ENCODE data around the gene UGDH.

The UGDH gene

DNA sequence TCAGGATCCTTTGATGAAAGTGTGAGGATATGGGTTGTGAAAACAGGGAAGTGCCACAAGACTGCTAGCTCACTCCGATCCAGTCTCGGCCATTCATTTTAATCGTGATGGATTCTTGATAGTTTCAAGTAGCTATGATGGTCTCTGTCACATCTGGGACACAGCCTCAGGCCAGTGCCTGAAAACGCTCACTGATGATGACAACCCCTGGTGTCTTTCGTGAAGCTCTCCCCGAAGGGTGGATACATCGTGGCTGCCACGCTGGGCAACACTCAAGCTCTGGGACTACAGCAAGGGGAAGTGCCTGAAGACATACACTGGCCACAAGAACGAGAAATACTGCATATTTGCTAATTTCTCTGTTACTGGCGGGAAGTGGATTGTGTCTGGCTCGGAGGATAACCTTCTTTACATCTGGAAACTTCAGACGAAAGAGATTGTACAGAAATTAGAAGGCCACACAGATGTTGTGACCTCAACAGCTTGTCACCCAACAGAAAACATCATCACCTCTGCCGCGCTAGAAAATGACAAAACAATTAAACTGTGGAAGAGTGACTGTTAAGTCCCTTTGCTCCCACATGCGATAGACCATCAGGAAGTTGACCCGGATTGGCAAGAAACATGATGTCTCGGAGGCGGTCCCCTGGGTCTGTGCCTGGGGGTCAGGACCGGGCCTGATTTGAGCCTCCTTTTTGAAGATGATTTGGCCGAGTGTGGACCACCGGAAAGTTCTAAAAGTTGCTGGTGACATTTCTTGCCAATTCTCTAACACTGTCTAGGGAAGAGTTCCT is 46.1 kb downstream of the UGDH start:
- TF ChIP-seq, protein P1, sequence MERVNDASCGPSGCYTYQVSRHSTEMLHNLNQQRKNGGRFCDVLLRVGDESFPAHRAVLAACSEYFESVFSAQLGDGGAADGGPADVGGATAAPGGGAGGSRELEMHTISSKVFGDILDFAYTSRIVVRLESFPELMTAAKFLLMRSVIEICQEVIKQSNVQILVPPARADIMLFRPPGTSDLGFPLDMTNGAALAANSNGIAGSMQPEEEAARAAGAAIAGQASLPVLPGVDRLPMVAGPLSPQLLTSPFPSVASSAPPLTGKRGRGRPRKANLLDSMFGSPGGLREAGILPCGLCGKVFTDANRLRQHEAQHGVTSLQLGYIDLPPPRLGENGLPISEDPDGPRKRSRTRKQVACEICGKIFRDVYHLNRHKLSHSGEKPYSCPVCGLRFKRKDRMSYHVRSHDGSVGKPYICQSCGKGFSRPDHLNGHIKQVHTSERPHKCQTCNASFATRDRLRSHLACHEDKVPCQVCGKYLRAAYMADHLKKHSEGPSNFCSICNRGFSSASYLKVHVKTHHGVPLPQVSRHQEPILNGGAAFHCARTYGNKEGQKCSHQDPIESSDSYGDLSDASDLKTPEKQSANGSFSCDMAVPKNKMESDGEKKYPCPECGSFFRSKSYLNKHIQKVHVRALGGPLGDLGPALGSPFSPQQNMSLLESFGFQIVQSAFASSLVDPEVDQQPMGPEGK (CRISPR knock-in tag; IDR thresholded peaks at IDR 0.05; ENCODE audit: borderline replicate concordance) = no peak
- peak; percentile 66; the same call in 1 of the 2 replicates for TF ChIP-seq ZNF70 (CRISPR knock-in tag; IDR thresholded peaks at IDR 0.05)
- TF ChIP-seq ARNTL (CRISPR knock-in tag; IDR thresholded peaks at IDR 0.05; ENCODE audit: borderline replicate concordance, low read depth) = no peak
- ATAC-seq = no peak

DNA sequence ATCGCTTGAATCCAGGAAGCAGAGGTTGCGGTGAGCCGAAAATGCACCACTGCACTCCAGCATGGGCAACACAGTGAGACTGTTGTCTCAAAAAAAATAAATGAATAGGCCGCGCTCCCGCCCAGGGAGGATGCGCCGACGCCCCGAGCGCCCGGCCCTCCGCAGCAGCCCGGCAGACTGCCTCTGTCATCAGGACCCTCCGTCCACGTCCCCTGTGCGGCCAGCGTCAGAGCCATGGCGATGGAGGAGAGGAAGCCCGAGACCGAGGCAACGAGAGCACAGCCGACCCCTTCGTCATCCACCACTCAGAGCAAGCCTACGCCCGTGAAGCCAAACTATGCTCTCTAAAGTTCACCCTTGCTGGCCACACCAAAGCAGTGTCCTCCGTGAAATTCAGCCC is 47.0 kb downstream of the UGDH start:
- ATAC-seq = no peak
- no peak for TF ChIP-seq ZFP30 (CRISPR knock-in tag; IDR thresholded peaks at IDR 0.05)
- TF ChIP-seq RARB (CRISPR knock-in tag; IDR thresholded peaks at IDR 0.05) = no peak
- TF ChIP-seq GLIS3 (CRISPR knock-in tag; IDR thresholded peaks at IDR 0.05) = no peak
- no peak for TF ChIP-seq ZNF565 (CRISPR knock-in tag; conservative IDR thresholded peaks at IDR 0.05; ENCODE audit: low read depth)
- TF ChIP-seq ESRRG (CRISPR knock-in tag; IDR thresholded peaks at IDR 0.05) = no peak
- no peak for TF ChIP-seq ISL1 (CRISPR knock-in tag; IDR thresholded peaks at IDR 0.05)
- no peak for TF ChIP-seq PPARA (CRISPR knock-in tag; IDR thresholded peaks at IDR 0.05; ENCODE audit: borderline replicate concordance)
- TF ChIP-seq ZNF8 (CRISPR knock-in tag; IDR thresholded peaks at IDR 0.05) = no peak
- no peak for TF ChIP-seq CSDC2 (CRISPR knock-in tag; IDR thresholded peaks at IDR 0.05)
- no peak for TF ChIP-seq BACH2 (CRISPR knock-in tag; IDR thresholded peaks at IDR 0.05; ENCODE audit: borderline replicate concordance)

DNA sequence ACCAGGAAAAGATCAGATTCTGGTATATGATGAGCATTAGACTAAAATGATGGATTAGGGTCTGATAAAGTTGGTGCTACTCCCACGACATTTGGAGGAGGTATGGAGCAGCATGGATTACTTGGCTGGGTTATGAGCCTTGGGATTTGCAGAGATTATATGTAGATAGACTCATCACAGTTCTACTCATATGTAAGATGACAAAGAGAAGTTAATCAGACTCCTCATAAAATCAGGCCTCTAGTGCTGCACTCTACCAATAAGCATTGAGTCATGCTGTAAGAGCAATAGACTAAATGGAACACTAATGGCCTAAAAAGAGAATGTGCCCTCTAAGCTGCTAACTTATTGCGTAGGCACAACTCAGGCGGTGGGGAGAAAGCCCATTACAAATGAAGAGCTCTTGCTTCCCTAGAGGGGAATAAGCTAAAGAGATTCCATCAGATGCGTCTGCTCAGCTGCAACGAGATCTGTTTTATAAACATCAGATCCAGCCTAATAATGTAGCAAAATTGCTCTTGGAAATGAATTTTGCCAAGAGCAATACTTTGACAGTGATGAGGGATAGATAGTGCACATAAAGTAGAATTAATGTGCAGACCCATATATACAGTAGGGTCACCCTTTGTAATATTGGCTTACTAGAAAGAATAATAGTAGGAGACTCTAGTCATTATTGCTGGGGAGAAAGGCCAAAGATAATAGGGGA is 50.9 kb downstream of the UGDH start:
- TF ChIP-seq TCF4 (CRISPR knock-in tag; IDR thresholded peaks at IDR 0.05; ENCODE audit: borderline replicate concordance) (peak; percentile 60), ESRRG (CRISPR knock-in tag; IDR thresholded peaks at IDR 0.05) (no peak)
- no peak for ATAC-seq

DNA sequence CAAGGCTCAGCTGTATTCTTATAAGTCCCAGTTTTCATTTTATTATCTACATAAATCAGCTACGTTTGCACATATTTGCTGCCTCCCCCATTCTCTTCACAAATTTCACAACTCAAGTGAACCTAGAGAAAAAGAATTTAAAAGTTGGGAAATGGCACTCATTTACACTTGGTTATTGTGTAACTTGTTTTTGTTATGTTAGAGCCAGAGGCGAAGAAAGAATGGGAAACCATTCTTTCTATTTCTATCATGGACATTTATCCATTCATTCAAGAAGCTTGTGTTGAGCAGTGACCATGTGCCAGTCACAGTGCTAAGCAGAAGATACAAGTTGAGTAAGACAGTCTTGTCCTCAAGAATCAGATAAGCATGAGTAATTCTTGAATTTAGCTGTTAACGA is 54.8 kb downstream of the UGDH start:
- no peak for ATAC-seq
- TF ChIP-seq GLIS3 (CRISPR knock-in tag; IDR thresholded peaks at IDR 0.05) = no peak
- TF ChIP-seq, protein P2, sequence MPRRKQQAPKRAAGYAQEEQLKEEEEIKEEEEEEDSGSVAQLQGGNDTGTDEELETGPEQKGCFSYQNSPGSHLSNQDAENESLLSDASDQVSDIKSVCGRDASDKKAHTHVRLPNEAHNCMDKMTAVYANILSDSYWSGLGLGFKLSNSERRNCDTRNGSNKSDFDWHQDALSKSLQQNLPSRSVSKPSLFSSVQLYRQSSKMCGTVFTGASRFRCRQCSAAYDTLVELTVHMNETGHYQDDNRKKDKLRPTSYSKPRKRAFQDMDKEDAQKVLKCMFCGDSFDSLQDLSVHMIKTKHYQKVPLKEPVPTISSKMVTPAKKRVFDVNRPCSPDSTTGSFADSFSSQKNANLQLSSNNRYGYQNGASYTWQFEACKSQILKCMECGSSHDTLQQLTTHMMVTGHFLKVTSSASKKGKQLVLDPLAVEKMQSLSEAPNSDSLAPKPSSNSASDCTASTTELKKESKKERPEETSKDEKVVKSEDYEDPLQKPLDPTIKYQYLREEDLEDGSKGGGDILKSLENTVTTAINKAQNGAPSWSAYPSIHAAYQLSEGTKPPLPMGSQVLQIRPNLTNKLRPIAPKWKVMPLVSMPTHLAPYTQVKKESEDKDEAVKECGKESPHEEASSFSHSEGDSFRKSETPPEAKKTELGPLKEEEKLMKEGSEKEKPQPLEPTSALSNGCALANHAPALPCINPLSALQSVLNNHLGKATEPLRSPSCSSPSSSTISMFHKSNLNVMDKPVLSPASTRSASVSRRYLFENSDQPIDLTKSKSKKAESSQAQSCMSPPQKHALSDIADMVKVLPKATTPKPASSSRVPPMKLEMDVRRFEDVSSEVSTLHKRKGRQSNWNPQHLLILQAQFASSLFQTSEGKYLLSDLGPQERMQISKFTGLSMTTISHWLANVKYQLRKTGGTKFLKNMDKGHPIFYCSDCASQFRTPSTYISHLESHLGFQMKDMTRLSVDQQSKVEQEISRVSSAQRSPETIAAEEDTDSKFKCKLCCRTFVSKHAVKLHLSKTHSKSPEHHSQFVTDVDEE (CRISPR knock-in tag; IDR thresholded peaks at IDR 0.05) = no peak
- TF ChIP-seq ZFP30 (CRISPR knock-in tag; IDR thresholded peaks at IDR 0.05) = no peak
- no peak for TF ChIP-seq TCF4 (CRISPR knock-in tag; IDR thresholded peaks at IDR 0.05; ENCODE audit: borderline replicate concordance)
- TF ChIP-seq BACH2 (CRISPR knock-in tag; IDR thresholded peaks at IDR 0.05; ENCODE audit: borderline replicate concordance) = no peak
- TF ChIP-seq ESRRG (CRISPR knock-in tag; IDR thresholded peaks at IDR 0.05) = no peak
- TF ChIP-seq TOX (CRISPR knock-in tag; IDR thresholded peaks at IDR 0.05; ENCODE audit: borderline replicate concordance) = no peak
- TF ChIP-seq, protein P1 (CRISPR knock-in tag; IDR thresholded peaks at IDR 0.05; ENCODE audit: borderline replicate concordance) = no peak

DNA sequence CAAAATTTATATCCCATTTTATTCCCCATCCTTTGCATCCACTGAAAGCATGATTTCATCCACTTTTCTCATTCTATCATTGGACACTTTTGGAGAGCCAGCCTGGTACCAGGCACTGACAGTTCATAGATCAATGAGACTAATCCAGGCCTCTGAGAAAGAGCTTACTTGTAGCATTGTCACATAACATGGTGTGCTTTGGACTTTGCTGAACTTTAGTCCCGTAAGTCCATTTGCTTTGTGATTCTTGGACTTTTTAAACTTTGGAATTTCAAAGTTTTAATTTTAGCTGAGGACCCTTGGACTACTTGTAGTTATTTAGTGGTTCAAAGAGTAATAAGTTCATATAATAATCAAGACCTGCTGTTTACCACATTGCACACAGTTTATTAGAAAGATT is 56.8 kb downstream of the UGDH start:
- TF ChIP-seq ZNF565 (CRISPR knock-in tag; conservative IDR thresholded peaks at IDR 0.05; ENCODE audit: low read depth) = no peak
- TF ChIP-seq, protein P3, sequence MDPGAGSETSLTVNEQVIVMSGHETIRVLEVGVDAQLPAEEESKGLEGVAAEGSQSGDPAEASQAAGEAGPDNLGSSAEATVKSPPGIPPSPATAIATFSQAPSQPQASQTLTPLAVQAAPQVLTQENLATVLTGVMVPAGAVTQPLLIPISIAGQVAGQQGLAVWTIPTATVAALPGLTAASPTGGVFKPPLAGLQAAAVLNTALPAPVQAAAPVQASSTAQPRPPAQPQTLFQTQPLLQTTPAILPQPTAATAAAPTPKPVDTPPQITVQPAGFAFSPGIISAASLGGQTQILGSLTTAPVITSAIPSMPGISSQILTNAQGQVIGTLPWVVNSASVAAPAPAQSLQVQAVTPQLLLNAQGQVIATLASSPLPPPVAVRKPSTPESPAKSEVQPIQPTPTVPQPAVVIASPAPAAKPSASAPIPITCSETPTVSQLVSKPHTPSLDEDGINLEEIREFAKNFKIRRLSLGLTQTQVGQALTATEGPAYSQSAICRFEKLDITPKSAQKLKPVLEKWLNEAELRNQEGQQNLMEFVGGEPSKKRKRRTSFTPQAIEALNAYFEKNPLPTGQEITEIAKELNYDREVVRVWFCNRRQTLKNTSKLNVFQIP (CRISPR knock-in tag; IDR thresholded peaks at IDR 0.05; ENCODE audit: borderline replicate concordance, low read depth) = no peak
- no peak for TF ChIP-seq SNAI2 (CRISPR knock-in tag; IDR thresholded peaks at IDR 0.05)
- no peak for TF ChIP-seq ZFP30 (CRISPR knock-in tag; IDR thresholded peaks at IDR 0.05)
- no peak for ATAC-seq
